Measurements from ENCODE around the gene ABI3BP. TPM values are rescaled to one million over a fixed set of nuclear protein-coding genes. Genes with fewer than 3 reads are reported as not detected.

ABI3BP gene
- total RNA-seq, 1 experiment from 2014 or later, result 0.15 TPM

GRCh38 chr3:100957261-100957986, 35.8 kb downstream of the ABI3BP start:
- CTCF ChIA-PET, result no interaction called here
- H3K4me3 ChIP-seq (replicated peaks in 1 of 2; ENCODE audit: low read depth in 1 of 2, low read length in 2 of 2), result no peak overlapping the region
- H2AFZ ChIP-seq (ENCODE audit: low read depth, low read length, poor library complexity, severe bottlenecking), result no peak overlapping the region
- no peaks in the 10 kb centered on the region for H3K79me2 ChIP-seq (ENCODE audit: insufficient read depth, low read length)
- POLR2A ChIA-PET, result no interaction called here
- TF ChIP-seq CTCF (IDR thresholded peaks at IDR 0.05 in 2 of 3, conservative IDR thresholded peaks at IDR 0.05 in 1 of 3; ENCODE audit: borderline replicate concordance in 1 of 3, insufficient read depth in 1 of 3, low read depth in 2 of 3, low read length in 2 of 3) (no peak), ELF1 (IDR thresholded peaks at IDR 0.05; ENCODE audit: borderline replicate concordance, low read depth) (no peak), MAX (IDR thresholded peaks at IDR 0.05) (no peak), EGR1 (IDR thresholded peaks at IDR 0.05; ENCODE audit: low read depth) (no peak), SIN3A (IDR thresholded peaks at IDR 0.05; ENCODE audit: low read depth) (no peak), EZH2phosphoT487 (IDR thresholded peaks at IDR 0.05; ENCODE audit: borderline replicate concordance) (no peak), ZFX (IDR thresholded peaks at IDR 0.05) (no peak), CEBPB (IDR thresholded peaks at IDR 0.05; ENCODE audit: low read depth) (no peak), SP1 (IDR thresholded peaks at IDR 0.05; ENCODE audit: low read depth) (no peak), EZH2 (IDR thresholded peaks at IDR 0.05) (no peak), POLR2A (IDR thresholded peaks at IDR 0.05; ENCODE audit: borderline replicate concordance, extremely low read depth, insufficient read depth, insufficient read length) (no peak), YY1 (IDR thresholded peaks at IDR 0.05; ENCODE audit: extremely low read depth, insufficient replicate concordance, low read depth, low read length) (no peak), ZNF274 (IDR thresholded peaks at IDR 0.05; ENCODE audit: low read depth, low read length) (no peak)
- TF ChIP-seq, protein P1, sequence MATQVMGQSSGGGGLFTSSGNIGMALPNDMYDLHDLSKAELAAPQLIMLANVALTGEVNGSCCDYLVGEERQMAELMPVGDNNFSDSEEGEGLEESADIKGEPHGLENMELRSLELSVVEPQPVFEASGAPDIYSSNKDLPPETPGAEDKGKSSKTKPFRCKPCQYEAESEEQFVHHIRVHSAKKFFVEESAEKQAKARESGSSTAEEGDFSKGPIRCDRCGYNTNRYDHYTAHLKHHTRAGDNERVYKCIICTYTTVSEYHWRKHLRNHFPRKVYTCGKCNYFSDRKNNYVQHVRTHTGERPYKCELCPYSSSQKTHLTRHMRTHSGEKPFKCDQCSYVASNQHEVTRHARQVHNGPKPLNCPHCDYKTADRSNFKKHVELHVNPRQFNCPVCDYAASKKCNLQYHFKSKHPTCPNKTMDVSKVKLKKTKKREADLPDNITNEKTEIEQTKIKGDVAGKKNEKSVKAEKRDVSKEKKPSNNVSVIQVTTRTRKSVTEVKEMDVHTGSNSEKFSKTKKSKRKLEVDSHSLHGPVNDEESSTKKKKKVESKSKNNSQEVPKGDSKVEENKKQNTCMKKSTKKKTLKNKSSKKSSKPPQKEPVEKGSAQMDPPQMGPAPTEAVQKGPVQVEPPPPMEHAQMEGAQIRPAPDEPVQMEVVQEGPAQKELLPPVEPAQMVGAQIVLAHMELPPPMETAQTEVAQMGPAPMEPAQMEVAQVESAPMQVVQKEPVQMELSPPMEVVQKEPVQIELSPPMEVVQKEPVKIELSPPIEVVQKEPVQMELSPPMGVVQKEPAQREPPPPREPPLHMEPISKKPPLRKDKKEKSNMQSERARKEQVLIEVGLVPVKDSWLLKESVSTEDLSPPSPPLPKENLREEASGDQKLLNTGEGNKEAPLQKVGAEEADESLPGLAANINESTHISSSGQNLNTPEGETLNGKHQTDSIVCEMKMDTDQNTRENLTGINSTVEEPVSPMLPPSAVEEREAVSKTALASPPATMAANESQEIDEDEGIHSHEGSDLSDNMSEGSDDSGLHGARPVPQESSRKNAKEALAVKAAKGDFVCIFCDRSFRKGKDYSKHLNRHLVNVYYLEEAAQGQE (IDR thresholded peaks at IDR 0.05; ENCODE audit: low read depth), result no peak
- TF ChIP-seq, protein P2, sequence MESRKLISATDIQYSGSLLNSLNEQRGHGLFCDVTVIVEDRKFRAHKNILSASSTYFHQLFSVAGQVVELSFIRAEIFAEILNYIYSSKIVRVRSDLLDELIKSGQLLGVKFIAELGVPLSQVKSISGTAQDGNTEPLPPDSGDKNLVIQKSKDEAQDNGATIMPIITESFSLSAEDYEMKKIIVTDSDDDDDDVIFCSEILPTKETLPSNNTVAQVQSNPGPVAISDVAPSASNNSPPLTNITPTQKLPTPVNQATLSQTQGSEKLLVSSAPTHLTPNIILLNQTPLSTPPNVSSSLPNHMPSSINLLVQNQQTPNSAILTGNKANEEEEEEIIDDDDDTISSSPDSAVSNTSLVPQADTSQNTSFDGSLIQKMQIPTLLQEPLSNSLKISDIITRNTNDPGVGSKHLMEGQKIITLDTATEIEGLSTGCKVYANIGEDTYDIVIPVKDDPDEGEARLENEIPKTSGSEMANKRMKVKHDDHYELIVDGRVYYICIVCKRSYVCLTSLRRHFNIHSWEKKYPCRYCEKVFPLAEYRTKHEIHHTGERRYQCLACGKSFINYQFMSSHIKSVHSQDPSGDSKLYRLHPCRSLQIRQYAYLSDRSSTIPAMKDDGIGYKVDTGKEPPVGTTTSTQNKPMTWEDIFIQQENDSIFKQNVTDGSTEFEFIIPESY (IDR thresholded peaks at IDR 0.05; ENCODE audit: extremely low read depth, insufficient replicate concordance, low read length), result no peak
- TF ChIP-seq, protein P3, sequence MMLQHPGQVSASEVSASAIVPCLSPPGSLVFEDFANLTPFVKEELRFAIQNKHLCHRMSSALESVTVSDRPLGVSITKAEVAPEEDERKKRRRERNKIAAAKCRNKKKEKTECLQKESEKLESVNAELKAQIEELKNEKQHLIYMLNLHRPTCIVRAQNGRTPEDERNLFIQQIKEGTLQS (IDR thresholded peaks at IDR 0.05), result no peak
- intact Hi-C loops (cut with micrococcal nuclease), result no loop called here
- H3K9me3 ChIP-seq (ENCODE audit: control insufficient read depth in 1 of 2, insufficient read depth in 1 of 2, low read depth in 1 of 2, low read length in 2 of 2), result peaks cover 4 to 5% of the 10 kb centered on the region in 2 experiments; a peak in 1 of 4 replicates
- no peaks in the 10 kb centered on the region for H3K9me2 ChIP-seq (ENCODE audit: insufficient read depth)
- no peak for DNase-seq (ENCODE audit: low read depth, low spot score)
- H4K20me1 ChIP-seq (ENCODE audit: insufficient read depth), result no peaks in the 10 kb centered on the region
- H3K36me3 ChIP-seq (ENCODE audit: control insufficient read depth in 1 of 2, insufficient read depth in 2 of 2, low read length in 2 of 2), result no peaks in the 10 kb centered on the region
- BruUV-seq (replicated peaks), result no TSS peak
- ATAC-seq, result no peak
- no peak overlapping the region for H3K4me2 ChIP-seq (ENCODE audit: low read length)
- RAD21 ChIA-PET (ENCODE audit: low non-redundant PET in 1 of 2, low total read pairs in 2 of 2, uncharacterized antibody in 2 of 2, unreplicated experiment in 2 of 2), result no interaction called here
- H3K9ac ChIP-seq (ENCODE audit: low read length), result no peak overlapping the region
- H3K4me1 ChIP-seq (ENCODE audit: control insufficient read depth in 1 of 2, insufficient read depth in 2 of 2, low read length in 2 of 2), result peaks cover 0 to 5% of the 10 kb centered on the region in 2 experiments; a peak in 1 of 4 replicates
- H3K27me3 ChIP-seq (ENCODE audit: insufficient read depth, low read length), result no peaks in the 10 kb centered on the region
- no peak overlapping the region for H3K27ac ChIP-seq (ENCODE audit: low read depth, low read length)
